ENCODE measurements around the gene OPCML. TPM values are rescaled to one million over a fixed set of nuclear protein-coding genes. Genes with fewer than 3 reads are reported as not detected.

Gene OPCML
- total RNA-seq, 2 donors from 2014 or later: 0.04 TPM; not detected in 1

GRCh38 chr11:132579136-132579535 lies 953.2 kb downstream of the OPCML start:
- H3K36me3 ChIP-seq: no peaks in the 10 kb centered on the region
- TF ChIP-seq CTCF (IDR thresholded peaks at IDR 0.05): no peak
- H3K4me1 ChIP-seq: no peaks in the 10 kb centered on the region
- DNase-seq (ENCODE audit: low spot score): no peak
- no peaks in the 10 kb centered on the region for H3K27me3 ChIP-seq
- no peak overlapping the region for H3K4me3 ChIP-seq
- peaks cover 0 to 12% of the 10 kb centered on the region in 2 donors for H3K9me3 ChIP-seq
- H3K27ac ChIP-seq: no peak overlapping the region

GRCh38 chr11:132578580-132578979 lies 953.7 kb downstream of the OPCML start:
- Histone ChIP-seq H3K4me3 (no peak overlapping the region), H3K4me1 (no peaks in the 10 kb centered on the region), H3K36me3 (no peaks in the 10 kb centered on the region), H3K27me3 (no peaks in the 10 kb centered on the region), H3K9me3 (peaks cover 0 to 12% of the 10 kb centered on the region in 2 donors), H3K27ac (no peak overlapping the region)
- DNase-seq (ENCODE audit: low spot score): no peak
- no peak for TF ChIP-seq CTCF (IDR thresholded peaks at IDR 0.05)

DNA sequence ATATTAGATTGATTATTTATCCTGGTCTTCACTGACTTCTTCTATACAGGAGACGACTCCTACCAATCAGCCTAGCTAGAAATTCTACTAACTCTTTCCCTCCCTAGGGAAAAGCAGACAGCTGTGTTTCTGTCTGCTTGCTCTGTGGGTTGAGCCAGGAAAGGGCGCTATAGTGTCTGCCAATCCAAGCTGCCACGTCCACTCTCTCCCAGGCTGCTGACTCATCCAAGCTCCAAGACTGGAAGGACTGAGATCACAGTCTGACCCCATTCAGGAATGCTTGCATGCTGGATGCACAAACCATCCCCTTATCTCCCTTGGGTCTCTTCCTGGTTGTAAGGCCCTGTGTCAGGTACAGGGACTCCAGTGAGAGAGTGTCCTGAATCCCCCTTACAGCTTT lies 955.6 kb downstream of the OPCML start:
- no peak for DNase-seq (ENCODE audit: low spot score)
- Histone ChIP-seq H3K27ac (no peak overlapping the region), H3K27me3 (no peaks in the 10 kb centered on the region), H3K36me3 (no peaks in the 10 kb centered on the region), H3K4me3 (no peak overlapping the region), H3K4me1 (no peaks in the 10 kb centered on the region), H3K9me3 (peaks cover 0 to 18% of the 10 kb centered on the region in 2 donors)
- TF ChIP-seq CTCF (IDR thresholded peaks at IDR 0.05): no peak

DNA sequence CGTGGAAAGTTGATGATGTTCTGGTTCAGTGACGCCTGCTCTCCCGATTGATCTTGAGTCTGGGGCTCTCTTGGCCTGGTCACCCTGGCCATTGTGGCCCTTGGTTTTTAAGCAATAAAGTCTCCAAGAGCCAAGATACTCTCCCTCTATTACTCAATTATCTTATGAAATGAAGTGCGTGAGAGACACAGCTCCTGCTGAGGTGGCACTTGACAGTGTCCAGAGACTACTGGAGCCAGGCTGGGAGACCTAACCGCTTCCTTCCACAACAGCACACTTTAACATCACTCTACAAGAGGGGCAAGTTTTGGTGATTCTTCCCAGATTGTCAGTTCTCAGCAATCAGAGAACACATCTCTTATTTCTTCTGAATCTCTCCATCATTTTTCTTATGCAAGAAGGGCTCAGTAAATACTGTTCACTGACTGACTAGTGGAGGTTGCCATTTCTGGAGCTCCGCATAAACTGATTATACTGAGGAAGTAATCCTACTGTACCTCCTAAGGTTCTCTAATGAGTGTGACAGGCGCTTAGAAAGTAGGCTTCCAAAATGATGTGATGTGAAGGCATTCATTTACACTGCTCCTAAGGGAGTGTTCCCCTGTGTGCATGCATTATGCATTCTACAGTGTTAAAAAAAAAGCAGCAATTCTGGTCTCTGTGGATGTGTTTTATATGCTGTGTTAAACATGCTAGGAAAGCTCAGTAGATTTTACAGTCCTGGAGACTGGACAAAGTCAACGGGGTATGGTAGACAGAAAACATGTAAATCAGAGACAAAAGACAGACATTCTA lies 968.0 kb downstream of the OPCML start:
- H3K36me3 ChIP-seq: no peaks in the 10 kb centered on the region

GRCh38 chr11:132563050-132563449 lies 969.3 kb downstream of the OPCML start:
- DNase-seq (ENCODE audit: low spot score): no peak
- Histone ChIP-seq H3K27me3 (no peaks in the 10 kb centered on the region), H3K27ac (no peak overlapping the region), H3K9me3 (no peaks in the 10 kb centered on the region), H3K36me3 (no peaks in the 10 kb centered on the region), H3K4me1 (no peaks in the 10 kb centered on the region), H3K4me3 (no peak overlapping the region)
- no peak for TF ChIP-seq CTCF (IDR thresholded peaks at IDR 0.05)

More for the DNA sequence above, 968.0 kb downstream of the OPCML start:
- Histone ChIP-seq H3K4me3 (no peak overlapping the region), H3K27ac (no peak overlapping the region), H3K27me3 (no peaks in the 10 kb centered on the region), H3K4me1 (no peaks in the 10 kb centered on the region), H3K9me3 (peaks cover 0 to 3% of the 10 kb centered on the region in 2 donors)
- TF ChIP-seq CTCF (IDR thresholded peaks at IDR 0.05): no peak
- no peak for DNase-seq (ENCODE audit: low spot score)

DNA sequence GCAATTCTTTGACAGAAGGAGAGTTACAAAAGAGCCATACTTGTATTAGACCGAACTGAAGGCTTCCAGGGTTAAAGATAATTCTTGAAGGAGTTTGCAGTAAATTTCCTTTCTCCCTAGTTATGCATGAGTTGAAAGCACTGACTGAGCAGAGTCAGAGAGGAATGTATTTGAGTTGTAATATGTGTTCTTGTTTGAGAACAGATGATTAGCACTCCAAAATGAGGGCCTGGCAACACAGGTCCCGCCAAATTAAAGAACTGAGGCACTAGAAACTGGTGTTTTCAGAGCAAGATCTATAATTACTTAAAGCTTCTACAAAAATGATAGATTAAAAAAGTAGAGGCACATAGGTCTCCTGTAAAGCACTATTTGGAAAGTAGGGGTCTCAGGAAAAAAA lies 970.4 kb downstream of the OPCML start:
- Histone ChIP-seq H3K27me3 (no peaks in the 10 kb centered on the region), H3K4me1 (no peaks in the 10 kb centered on the region), H3K36me3 (no peaks in the 10 kb centered on the region), H3K27ac (no peak overlapping the region), H3K9me3 (no peaks in the 10 kb centered on the region), H3K4me3 (no peak overlapping the region)
- TF ChIP-seq CTCF (IDR thresholded peaks at IDR 0.05): no peak
- DNase-seq (ENCODE audit: low spot score): no peak
